IPS-NIHi7 (cell line): Measurements from ENCODE around the gene MGARP.
A peak's percentile ranks its signal among the peaks of the same experiment; 100 is the strongest.
"Not testable (repeated sequence)": the region's sequence is repeated elsewhere in the genome, so short reads cannot be mapped to it uniquely, and the experiment has no call there.

Source experiments
- DNase-seq: peaks from one replicate; pipeline ENCODE4 v3.0.0; 2012; ENCODE audit warnings: mixed read lengths; ENCODE audit errors: extremely low spot score

MGARP gene

GRCh38 chr4:139279760-139280620 lies at the start of gene MGARP:
TSS of gene MGARP (minus strand) at chr4:139280225. CDS start at chr4:139280158, 67 bp downstream.
- DNase-seq: peak; percentile 73

GRCh38 chr4:139329665-139330200 lies 49.7 kb upstream of the MGARP start:
- peak; percentile 11 for DNase-seq

- no peak for DNase-seq
These were observed 44.6 kb upstream of the MGARP start for GRCh38 chr4:139324620-139325019.

DNA sequence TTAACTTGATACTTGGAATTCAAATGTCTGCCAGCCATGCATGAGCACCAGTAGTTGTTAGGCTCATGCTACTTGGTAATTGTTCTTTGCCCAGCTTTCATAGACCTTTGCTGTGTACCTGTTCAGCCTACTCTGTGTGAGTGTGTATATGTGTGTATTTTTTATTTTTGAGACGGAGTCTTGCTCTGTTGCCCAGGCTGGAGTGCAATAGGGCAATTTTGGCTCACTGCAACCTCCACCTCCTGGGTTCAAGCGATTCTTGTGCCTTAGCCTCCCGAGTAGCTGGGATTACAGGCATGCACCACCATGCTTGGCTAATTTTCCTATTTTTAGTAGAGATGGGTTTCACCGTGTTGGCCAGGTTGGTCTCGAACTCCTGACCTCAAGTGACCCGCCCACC lies 42.5 kb upstream of the MGARP start:
- DNase-seq: not testable (repeated sequence)

GRCh38 chr4:139322070-139322469 lies 42.0 kb upstream of the MGARP start:
- DNase-seq: not testable (repeated sequence)

DNA sequence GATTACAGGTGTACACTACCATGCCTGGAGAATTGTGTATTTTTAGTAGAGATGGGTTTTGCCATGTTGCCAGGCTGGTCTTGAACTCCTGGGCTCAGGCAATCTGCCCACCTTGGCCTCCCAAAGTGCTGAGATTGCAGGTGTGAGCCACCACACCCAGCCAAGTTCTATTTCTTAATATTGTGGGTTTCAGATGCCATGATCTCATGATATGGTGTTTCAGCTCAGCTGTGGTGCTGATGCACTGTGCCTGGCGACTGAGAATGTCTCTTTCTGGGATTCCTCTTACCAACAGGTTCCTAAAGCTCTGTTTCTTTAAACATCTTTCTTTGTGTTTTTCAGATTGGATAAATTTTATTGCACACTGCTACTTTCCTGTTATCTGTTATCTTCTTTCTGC lies 39.5 kb upstream of the MGARP start:
- no peak for DNase-seq

GRCh38 chr4:139317635-139318034 lies 37.6 kb upstream of the MGARP start:
- no peak for DNase-seq

- DNase-seq: no peak
These were observed 36.7 kb upstream of the MGARP start for GRCh38 chr4:139316733-139317132.

- no peak for DNase-seq
These were observed 35.2 kb upstream of the MGARP start for GRCh38 chr4:139315221-139315675.

DNA sequence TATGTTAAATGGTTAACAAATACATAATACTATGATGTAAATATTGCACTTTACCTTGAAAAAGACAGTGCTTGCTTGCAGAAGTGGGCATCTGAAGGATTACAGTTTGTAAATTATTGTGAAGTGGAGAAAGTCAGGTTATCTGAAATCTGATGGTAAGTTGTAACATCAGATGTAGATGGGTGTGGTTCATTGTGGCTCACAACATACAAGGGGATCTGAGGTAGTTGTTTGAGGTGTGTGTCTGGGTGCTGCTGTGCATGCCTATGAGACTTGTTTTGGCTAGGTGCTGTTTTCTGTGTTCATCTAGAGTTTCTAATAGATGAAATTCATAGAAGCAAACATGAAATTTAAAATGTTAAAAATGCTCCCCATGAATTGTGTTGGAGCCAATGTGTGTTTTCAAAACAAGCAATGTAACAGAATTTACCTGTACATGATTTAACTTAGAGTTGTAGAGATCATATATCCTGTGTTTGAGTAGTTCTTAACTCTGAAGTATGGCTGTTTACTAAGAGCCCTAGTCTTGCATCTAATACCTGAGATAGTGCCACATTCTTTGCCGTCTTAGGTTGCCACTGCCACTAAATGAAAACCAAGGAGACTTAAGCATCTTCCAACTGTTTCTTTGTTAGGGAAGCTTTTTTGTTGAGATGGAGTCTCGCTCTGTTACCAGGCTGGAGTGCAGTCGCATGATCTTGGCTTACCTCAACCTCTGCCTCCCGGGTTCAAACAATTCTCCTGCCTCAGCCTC lies 34.2 kb upstream of the MGARP start:
- no peak for DNase-seq

DNA sequence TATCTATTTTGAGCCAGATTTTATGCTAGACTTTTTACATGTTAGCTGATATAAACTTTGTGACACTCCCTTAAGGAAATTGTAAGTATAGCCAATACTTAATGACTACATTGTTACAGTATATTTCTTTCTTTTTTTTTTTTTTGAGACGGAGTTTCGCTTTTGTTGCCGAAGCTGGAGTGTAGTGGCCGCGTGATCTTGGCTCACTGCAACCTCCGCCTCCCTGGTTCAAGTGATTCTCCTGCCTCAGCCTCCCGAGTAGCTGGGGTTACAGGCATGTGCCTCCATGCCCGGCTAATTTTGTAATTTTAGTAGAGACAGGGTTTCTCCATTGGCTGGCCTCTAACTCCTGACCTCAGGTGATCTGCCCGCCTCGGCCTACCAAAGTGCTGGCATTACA lies 33.4 kb upstream of the MGARP start:
- not testable (repeated sequence) for DNase-seq

GRCh38 chr4:139312552-139313332 lies 32.7 kb upstream of the MGARP start:
- no peak for DNase-seq

DNA sequence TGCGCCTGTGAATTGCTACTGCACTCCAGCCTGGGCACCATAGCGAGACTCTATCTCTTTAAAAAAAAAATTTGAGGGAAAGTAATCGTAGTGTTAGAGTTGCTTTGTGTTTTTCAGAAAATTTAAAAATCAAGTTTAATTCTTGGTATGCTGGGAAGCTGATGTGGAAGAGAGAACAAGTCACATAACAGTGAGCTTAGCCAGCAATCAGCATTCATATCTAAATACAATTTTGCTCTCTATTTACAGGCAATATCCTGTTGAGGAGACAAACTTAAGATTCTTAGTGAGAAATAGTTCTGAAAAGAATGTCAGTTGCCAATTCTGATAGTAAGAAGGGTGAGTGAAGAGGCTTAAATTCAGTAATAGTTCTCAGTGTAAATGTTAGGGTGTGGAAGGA lies 31.9 kb upstream of the MGARP start:
- DNase-seq: no peak

DNA sequence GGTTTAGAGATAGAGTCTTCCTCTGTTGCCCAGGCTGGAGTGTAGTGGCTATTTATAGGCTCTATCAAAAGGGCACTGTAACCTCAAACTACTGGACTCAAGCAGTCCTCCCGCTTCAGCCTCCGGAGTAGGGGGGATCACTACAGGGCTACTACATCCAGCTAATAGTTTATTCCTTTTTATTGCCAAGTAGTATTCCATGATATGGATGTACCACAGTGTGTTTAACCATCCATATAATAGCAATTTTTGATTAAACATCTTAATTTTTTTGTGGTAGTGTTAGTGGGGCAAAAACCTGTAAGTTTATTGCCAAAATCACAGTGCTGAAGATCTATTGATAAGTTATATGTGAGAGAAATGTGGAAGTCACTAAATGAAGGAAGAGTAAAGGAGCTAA lies 24.9 kb upstream of the MGARP start:
- no peak for DNase-seq

DNA sequence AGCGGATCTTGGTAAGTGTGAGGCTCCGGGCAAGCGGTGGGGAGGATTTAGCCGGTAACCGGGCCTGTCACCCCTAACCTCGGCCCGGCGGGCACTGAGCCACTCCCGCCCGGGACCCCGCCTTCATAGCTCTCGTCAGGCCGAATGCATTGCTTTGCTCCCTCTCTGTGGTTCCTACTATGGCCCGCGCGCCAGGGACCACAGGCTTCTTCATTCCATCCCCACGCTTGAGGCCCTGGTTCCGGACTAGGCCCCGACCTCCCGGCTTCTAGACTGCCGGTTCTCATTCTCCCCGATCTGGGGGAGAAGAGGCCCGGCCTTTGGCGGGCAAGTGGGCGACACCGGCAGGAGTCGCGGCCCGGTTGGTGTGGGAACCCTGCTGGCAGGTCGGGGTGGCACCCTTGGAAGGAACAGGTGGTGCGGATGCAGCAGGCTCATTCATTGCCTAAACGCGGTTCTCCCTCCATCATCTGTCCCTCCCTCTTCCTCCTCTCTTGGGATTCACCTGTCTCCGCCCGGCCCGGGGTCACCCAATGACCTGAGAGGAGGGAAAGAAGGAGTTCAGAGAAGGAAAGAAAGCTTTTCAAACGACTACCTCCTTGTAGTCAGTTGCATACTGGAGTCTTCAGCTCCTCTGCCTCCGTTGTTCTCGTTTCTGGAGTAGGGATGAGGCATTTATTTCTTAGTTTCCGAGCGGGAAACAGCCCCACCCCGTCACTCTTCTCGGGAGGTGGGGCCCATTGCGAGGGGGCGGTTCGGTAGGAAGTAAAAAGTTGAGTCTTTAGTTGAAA lies 22.0 kb upstream of the MGARP start, which contains the start of gene NDUFC1:
Gene NDUFC1, minus strand, starts transcription at position 657 of the 791 bp plus-strand sequence. CDS start 6,679 bp downstream, outside the sequence.
- peak; percentile 41 for DNase-seq

GRCh38 chr4:139301113-139301820 lies 21.2 kb upstream of the MGARP start, which contains the start of gene NAA15:
TSS of gene NAA15 (plus strand) at chr4:139301505. CDS start at chr4:139301778, 273 bp downstream.
- DNase-seq: peak; percentile 95

DNA sequence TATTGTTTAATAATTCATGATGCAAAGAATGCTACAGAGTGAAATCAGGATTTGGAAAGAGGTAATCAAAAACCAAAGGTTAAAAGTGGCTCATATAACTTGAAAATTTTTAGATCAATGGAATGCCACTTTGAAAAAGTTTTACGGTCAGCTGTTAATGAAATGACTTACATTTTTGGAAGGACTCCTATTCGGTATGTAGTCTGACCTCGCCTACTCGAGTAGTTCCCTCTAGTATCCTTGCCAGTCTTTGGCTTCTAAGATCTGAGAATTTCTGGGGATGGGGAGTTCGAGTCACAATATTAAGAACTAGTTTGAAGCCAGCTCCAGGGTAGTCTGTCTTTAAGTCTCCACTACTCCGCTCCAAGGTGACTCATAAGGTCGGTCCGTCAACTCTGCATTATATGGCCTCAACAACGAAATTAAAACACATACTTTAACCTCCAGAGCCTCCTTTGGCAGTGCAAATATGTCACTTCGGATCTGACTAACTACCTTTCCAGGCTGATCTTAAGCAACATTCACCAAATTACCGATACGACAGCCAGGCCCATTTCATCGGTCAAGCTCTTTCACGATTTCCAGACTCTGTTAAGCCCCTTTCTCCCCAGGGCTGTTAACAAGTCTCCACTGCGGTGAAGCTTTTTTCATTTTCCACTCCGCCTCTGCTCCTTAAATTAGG lies 20.5 kb upstream of the MGARP start:
- DNase-seq: peak; percentile 16

GRCh38 chr4:139299536-139299935 lies 19.5 kb upstream of the MGARP start:
- DNase-seq: no peak

DNA sequence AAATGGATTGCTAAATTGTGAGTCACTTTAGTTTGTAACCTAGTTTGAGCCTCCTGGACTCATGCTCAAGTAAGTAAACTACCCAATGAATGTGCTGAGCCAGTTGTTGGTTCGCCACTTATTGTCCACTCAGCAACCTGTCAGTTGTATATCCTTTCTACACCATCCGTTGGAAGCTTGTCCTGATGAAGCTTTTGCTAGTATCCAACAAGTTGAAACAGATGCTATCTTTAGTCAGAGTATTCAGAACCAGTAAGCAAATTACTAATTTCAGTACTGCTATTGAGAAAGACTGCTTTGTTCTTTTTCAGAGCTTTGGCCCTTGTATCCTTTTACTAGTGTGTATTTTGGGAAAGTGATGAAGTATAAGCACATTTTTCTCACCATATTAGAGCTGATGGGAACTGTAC lies 17.0 kb upstream of the MGARP start:
- DNase-seq: no peak
